T-helper 1 cell treated with Interleukin-12 subunit alpha and Interleukin-12 subunit beta and Interleukin-4 antibody, amounts not matched to agents 30 μg/mL and 1 μg/mL, for 36 hours (primary cell): Measurements from ENCODE around the gene PDLIM7.

ENCODE experiments used
- H3K27ac Mint-ChIP-seq: one replicate; pipeline ENCODE4 v1.8.0; 2021; ENCODE audit warnings: mild to moderate bottlenecking, mixed read lengths
- H3K27me3 Mint-ChIP-seq: one replicate; pipeline ENCODE4 v1.8.0; 2021; ENCODE audit warnings: low read depth, mixed read lengths
- H3K36me3 Mint-ChIP-seq: one replicate; pipeline ENCODE4 v1.8.0; 2021; ENCODE audit warnings: low read depth, mixed read lengths
- H3K4me1 Mint-ChIP-seq: one replicate; pipeline ENCODE4 v1.8.0; 2021; ENCODE audit warnings: low read depth, mixed read lengths
- H3K4me3 Mint-ChIP-seq: one replicate; pipeline ENCODE4 v1.8.0; 2021; ENCODE audit warnings: mild to moderate bottlenecking, moderate library complexity, mixed read lengths
- H3K9me3 Mint-ChIP-seq: one replicate; pipeline ENCODE4 v1.8.0; 2021; ENCODE audit warnings: mixed read lengths

Gene PDLIM7

GRCh38 chr5:177457852-177458681, 39.3 kb downstream of the PDLIM7 start:
- no peaks in the 10 kb centered on the region for H3K9me3 Mint-ChIP-seq
- peaks cover 9% of the 10 kb centered on the region for H3K27me3 Mint-ChIP-seq
- peaks cover 18% of the 10 kb centered on the region for H3K4me1 Mint-ChIP-seq
- H3K27ac Mint-ChIP-seq, result no peak overlapping the region
- H3K4me3 Mint-ChIP-seq, result no peak overlapping the region
- no peaks in the 10 kb centered on the region for H3K36me3 Mint-ChIP-seq

DNA sequence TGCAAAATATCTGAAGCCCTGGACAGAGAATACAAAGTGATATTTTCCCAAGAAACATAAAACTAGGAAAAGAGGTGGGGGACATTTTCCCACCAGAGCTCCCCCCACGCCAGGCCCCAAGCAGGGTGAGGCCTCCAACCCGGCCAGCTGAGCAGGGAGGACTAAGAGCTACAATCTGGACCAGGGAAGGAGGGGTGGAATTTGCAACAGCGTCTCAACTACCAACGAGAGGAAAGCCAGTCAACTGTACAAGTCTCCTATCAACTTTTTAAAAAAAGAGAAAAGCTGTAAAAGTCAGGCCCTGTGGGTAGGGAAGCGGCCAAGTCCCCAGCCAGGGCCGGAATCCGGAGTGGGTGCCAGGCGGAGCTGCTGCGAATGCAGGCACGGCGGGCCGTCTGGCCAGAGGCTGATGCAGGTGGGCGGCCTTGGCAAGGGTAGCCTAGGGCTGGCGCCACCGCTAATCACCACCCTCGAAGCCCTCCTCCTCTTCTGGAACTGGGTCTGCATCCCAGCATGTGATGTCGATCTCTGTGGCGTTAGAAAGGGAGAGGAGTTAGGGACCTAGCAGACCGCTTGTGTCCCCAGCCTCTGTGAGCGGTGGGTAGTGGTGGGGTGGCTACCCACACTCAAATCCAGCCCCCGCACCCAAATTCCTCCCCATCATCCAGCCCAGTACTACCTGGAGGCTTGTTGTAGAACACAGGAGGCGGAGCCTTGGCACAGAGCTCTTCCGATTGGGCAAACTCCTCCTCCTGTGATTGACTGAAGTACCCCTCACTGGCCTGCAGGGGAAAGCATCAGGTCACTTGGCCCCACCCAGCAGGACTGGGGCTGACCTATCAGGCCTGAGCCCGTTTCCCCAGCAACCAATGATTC, 40.2 kb downstream of the PDLIM7 start:
- Mint-ChIP-seq H3K4me1 (peaks cover 13% of the 10 kb centered on the region), H3K9me3 (no peaks in the 10 kb centered on the region), H3K36me3 (no peaks in the 10 kb centered on the region), H3K27me3 (peaks cover 15% of the 10 kb centered on the region), H3K4me3 (no peak overlapping the region), H3K27ac (peak overlapping the region; percentile 41)

DNA sequence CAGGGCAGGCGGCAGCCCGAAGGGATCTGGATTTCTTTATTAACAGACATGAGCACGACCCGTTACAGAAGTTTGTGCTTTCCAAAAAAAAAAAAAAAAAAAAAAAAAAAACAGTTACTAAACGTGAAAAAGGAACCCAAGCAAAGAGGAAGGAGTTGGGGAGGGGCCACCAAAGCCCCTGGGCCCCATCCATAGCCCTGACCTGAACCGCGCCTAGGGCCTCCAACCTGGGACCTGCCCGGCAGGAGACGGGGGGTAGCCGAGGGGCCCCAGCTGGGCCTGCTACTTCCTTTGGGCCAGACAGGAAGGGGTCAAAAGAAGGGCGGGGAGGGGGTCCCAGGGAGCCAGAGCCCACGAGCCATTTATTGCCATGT, 40.8 kb downstream of the PDLIM7 start:
- Mint-ChIP-seq H3K4me1 (peaks cover 9% of the 10 kb centered on the region), H3K27ac (no peak overlapping the region), H3K27me3 (peaks cover 19% of the 10 kb centered on the region), H3K9me3 (no peaks in the 10 kb centered on the region), H3K36me3 (no peaks in the 10 kb centered on the region), H3K4me3 (peak overlapping the region; percentile 79)

- H3K9me3 Mint-ChIP-seq, result no peaks in the 10 kb centered on the region
- H3K4me1 Mint-ChIP-seq, result peaks cover 6% of the 10 kb centered on the region
- H3K36me3 Mint-ChIP-seq, result no peaks in the 10 kb centered on the region
- H3K4me3 Mint-ChIP-seq, result peak overlapping the region; percentile 79
- H3K27me3 Mint-ChIP-seq, result peaks cover 20% of the 10 kb centered on the region
- H3K27ac Mint-ChIP-seq, result peak overlapping the region; percentile 75
Measured at GRCh38 chr5:177455661-177456590, 41.5 kb downstream of the PDLIM7 start.

DNA sequence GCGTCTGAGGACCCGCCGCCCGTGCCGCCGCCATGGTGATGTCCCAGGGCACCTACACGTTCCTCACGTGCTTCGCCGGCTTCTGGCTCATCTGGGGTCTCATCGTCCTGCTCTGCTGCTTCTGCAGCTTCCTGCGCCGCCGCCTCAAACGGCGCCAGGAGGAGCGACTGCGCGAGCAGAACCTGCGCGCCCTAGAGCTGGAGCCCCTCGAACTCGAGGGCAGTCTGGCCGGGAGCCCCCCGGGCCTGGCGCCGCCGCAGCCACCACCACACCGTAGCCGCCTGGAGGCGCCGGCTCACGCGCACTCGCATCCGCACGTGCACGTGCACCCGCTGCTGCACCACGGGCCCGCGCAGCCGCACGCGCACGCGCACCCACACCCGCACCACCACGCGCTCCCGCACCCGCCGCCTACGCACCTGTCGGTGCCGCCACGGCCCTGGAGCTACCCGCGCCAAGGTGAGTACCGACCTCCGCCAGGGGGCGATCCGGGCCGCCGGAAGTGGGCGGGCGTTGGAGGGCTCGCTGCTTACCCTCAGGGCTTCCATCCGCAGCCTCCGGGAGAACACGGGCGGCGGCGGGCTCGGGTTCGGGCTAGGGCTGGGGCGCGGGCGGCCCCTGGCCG, 42.3 kb downstream of the PDLIM7 start:
- H3K27me3 Mint-ChIP-seq, result peaks cover 23% of the 10 kb centered on the region
- H3K4me1 Mint-ChIP-seq, result peaks cover 6% of the 10 kb centered on the region
- H3K27ac Mint-ChIP-seq, result no peak overlapping the region
- H3K4me3 Mint-ChIP-seq, result no peak overlapping the region
- H3K36me3 Mint-ChIP-seq, result no peaks in the 10 kb centered on the region
- no peaks in the 10 kb centered on the region for H3K9me3 Mint-ChIP-seq

DNA sequence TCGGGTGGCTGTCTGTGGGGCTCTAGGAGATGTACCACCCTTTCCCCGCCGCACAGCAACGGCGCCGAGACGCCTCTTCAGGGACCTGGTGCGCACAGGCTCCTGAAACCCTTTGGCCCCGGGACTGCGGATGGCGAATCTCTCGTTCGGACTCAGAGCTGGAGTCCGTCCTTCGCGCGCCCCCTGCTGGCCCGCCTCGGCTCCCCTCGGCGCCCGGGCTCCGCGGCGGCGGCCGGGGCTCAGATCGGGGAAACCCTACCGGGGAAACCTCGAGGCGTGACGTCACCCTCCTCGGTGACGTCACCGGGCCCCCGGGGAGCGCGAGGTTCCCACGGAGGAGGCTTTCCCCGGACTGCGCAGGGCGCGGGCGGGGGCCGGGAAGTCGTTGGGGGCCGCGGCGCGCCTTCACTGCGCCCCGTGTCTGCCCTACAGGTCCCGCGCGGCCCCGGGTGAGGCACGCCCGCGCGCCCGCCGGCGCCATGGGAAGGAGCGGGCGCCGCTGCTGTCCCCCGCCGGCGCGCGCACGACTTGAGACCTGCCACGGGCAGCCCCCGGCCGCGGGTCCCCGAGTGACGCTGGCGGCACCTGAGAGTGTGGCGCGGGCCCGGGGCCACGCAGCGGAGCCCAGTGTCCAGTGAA, 42.9 kb downstream of the PDLIM7 start:
- Mint-ChIP-seq H3K27me3 (peaks cover 23% of the 10 kb centered on the region), H3K36me3 (no peaks in the 10 kb centered on the region), H3K9me3 (no peaks in the 10 kb centered on the region), H3K4me1 (peaks cover 6% of the 10 kb centered on the region), H3K27ac (no peak overlapping the region), H3K4me3 (no peak overlapping the region)

DNA sequence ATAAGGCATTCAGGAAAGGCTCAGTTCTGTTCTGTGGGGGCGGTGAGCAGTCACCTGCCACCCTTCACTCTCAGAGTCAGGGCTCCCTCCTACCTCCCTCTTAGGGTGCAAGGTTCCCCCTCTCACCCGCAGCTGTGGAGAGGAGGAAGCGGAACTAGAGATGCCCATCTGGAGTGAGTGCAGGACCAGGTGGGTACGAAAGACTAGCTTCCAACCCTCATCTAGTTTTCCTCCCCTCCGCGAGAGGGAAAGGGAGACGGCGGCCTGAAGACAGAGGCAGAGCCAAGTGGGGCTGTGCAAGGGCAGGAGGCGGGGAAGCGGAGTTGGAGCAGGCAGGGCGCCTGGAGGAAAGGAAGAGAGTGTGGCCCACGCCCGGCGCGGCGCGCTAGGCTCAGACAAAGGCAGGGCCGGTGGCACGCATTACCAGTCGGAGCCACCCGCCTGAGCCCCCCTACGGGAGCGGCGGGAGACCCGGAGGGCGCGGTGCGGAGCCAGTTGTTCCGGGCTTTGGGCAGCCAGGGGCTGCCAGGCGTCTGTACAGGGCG, 43.5 kb downstream of the PDLIM7 start:
- H3K27me3 Mint-ChIP-seq, result peaks cover 25% of the 10 kb centered on the region
- peak overlapping the region; percentile 67 for H3K27ac Mint-ChIP-seq
- H3K4me1 Mint-ChIP-seq, result peaks cover 6% of the 10 kb centered on the region
- H3K4me3 Mint-ChIP-seq, result peak overlapping the region; percentile 64
- no peaks in the 10 kb centered on the region for H3K36me3 Mint-ChIP-seq
- H3K9me3 Mint-ChIP-seq, result no peaks in the 10 kb centered on the region

DNA sequence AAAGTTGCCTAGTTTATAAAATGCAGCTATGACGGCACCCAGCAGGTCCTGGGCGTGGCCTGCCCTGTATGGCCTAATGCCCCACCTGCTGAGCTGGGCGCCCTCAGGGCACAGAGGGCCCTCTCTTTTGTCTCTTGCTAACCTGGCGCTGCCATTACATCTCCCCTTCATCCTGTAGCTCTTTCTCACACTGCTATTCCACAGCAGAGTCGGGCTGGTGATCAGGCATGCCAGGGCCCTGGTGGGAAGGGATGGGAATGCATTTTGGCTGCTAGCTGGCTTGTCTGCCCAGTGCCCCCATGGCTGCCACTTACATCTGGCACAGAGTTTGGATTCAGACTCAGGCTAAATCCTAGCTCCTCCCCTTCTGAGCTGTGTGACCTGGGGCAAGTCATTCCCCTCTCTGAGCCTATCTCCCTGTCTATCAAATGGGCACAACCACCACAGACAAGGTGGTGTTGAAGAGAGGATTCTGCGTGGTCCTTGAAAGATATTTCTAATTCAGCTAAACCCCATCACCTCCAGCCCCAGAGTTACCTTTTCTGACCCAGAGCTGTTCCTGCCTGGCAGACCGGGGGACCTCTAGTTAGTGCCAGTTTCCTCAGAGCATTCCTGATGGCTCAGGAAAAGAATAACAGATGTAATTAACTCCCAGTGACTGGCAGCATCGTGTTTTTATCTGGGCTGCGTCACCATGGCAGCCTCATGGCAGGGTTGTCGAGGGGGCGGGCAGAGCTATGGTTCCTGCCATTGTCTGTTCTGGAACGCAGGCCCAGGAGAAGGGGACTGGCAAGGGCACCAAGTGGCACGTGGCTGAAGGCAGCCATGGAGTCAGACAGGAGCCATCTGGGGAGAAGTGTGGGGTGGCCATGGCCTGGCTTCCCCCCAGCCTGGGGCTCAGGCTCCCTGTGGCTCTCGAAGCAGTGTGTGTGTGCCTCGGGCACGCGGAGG, 44.4 kb downstream of the PDLIM7 start:
- peak overlapping the region; percentile 66 for H3K27ac Mint-ChIP-seq

DNA sequence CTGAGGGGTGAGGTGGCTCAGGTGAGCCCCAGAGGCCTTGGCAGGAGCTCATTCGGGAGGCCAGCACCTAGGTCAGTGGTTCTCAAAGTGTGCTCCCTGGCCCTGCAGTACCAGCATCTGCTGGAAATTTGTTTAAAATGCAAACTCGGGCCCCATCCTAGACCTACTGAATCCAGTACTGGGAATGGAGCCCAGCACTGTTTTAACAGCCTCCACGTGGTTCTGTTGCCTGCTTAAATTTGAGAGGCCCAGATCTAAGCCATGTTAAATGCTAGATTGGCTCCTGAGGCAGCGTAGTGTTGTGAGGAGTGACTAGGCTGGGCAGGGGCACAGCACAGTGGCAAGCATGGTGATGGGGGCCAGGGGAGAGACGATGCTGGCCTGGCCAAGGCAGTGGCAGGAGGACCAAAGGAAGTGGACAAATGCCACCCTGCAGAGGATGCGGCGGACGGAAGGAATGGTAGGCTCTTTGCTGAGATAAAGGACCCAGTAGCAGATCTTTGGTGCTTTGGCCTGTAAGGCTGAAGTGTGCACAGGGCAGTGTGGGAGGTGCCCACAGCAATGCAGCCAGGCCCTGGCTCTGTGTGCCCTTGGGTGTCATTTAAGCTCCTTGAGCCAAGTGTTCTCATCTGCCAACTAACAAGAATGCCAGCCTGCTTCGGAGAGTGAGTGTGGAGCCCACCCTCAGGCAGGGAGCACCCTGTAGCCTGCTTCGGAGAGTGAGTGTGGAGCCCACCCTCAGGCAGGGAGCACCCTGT, 46.6 kb downstream of the PDLIM7 start:
- no peaks in the 10 kb centered on the region for H3K9me3 Mint-ChIP-seq
- no peak overlapping the region for H3K27ac Mint-ChIP-seq
- no peak overlapping the region for H3K4me3 Mint-ChIP-seq
- H3K4me1 Mint-ChIP-seq, result peaks cover 11% of the 10 kb centered on the region
- H3K27me3 Mint-ChIP-seq, result peaks cover 38% of the 10 kb centered on the region
- no peaks in the 10 kb centered on the region for H3K36me3 Mint-ChIP-seq

More for the DNA sequence above, 44.4 kb downstream of the PDLIM7 start:
- no peaks in the 10 kb centered on the region for H3K9me3 Mint-ChIP-seq
- H3K36me3 Mint-ChIP-seq, result no peaks in the 10 kb centered on the region
- H3K4me3 Mint-ChIP-seq, result no peak overlapping the region
- peaks cover 35% of the 10 kb centered on the region for H3K27me3 Mint-ChIP-seq
- H3K4me1 Mint-ChIP-seq, result peaks cover 11% of the 10 kb centered on the region

DNA sequence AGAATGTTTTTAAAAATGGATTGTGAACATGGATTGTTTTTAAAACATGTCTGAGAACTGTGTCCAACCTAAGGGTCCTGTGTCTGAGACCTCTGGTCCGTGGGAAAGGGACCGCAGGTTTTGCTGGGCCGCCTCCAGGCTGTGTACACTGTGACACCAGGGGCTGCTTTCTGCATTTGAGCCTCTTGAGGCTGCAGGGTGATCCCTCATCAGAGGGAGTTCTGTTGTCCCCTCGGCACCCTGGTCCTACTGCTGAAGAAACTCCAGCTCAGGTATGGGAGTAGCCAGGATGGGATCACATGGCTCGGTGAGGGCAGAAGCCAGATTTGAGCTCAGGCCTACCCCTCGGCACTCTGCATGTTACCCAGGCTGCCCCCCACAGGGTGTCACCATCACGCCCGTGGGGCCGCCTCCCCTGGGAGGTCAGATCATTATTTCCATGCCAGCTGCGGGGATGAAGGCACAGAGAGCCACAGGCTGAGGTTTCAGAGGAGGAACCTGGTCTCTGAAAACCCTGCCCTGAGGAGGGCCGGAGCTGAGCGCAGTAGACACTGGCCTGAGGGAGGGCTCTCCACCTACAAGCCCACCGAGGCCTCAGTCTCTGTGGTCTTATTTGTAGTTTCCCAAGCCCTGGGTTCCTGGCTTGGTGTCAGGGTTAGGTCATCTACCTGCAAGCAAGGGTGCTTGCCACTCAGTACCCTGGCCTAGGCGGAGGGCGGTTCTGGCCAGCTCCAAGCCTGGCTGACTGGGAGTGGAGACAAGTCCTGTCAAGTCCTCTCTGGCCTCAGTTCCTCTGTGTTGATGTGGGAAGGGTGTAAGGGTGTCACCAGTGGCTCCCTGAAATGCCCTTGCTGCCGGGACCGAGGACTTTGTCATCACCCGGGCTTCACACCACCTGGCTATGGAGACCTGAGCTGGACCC, 48.0 kb downstream of the PDLIM7 start:
- Mint-ChIP-seq H3K4me3 (no peak overlapping the region), H3K27me3 (peaks cover 38% of the 10 kb centered on the region), H3K27ac (no peak overlapping the region), H3K4me1 (peaks cover 26% of the 10 kb centered on the region), H3K9me3 (no peaks in the 10 kb centered on the region), H3K36me3 (no peaks in the 10 kb centered on the region)

- H3K4me3 Mint-ChIP-seq, result peak overlapping the region; percentile 73
- no peaks in the 10 kb centered on the region for H3K9me3 Mint-ChIP-seq
Measured at GRCh38 chr5:177448244-177448950, 49.0 kb downstream of the PDLIM7 start.

More at GRCh38 chr5:177448244-177448950, 49.0 kb downstream of the PDLIM7 start:
- peaks cover 32% of the 10 kb centered on the region for H3K4me1 Mint-ChIP-seq
- peak overlapping the region; percentile 45 for H3K27ac Mint-ChIP-seq
- peaks cover 33% of the 10 kb centered on the region for H3K27me3 Mint-ChIP-seq
- peaks cover 2% of the 10 kb centered on the region for H3K36me3 Mint-ChIP-seq
